GM23248 (cell line): ENCODE data around the gene MRPL17.

Source experiments
- EZH2 ChIP-seq: fragments of 200-600 bp; sonication (generic); IDR thresholded peaks from 2 replicates; pipeline ENCODE4 v1.6.1; 2018; ENCODE audit warnings: antibody characterized with exemption, mild to moderate bottlenecking; ENCODE audit not compliant: insufficient read depth, poor library complexity, severe bottlenecking
- EZH2phosphoT487 ChIP-seq: fragments of 200-600 bp; sonication (generic); IDR thresholded peaks from 2 replicates; pipeline ENCODE4 v1.6.1; 2018; ENCODE audit warnings: antibody characterized with exemption, moderate library complexity, mild to moderate bottlenecking, low read depth; ENCODE audit not compliant: insufficient read depth

DNA sequence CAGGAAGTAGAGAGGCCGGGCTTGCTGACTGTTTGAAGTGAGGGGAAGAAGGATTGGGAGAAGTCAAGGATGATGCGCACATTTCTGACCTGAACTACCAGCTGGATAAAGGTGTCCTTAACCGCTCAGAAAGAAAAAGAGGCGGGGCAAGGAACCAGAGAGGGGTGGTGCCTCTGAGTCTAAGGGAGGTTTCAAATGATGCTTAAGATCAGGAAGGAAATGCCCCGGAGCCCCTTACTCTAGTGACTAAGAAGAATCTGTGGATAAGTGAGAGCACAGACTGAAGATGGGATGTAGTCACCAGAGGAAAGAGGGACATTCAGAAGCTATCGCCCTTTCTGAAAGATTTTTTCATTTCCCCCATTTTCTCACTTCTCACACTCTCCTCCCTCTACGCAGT lies 40.2 kb downstream of the MRPL17 start:
- TF ChIP-seq EZH2phosphoT487 = no peak
- no peak for TF ChIP-seq EZH2
